IPS-15b (cell line): ENCODE data around the gene TPCN2.

Experiments used
- H3K27me3 ChIP-seq: one replicate; pipeline ENCODE4 v1.6.1; 2013; ENCODE audit warnings: low read length; ENCODE audit not compliant: control insufficient read depth, insufficient read depth
- H3K36me3 ChIP-seq: one replicate; pipeline ENCODE4 v1.6.1; 2013; ENCODE audit warnings: low read length; ENCODE audit not compliant: control insufficient read depth, insufficient read depth
- H3K4me1 ChIP-seq: one replicate; pipeline ENCODE4 v1.6.1; 2013; ENCODE audit warnings: mild to moderate bottlenecking, low read length; ENCODE audit not compliant: control insufficient read depth, insufficient read depth
- H3K4me3 ChIP-seq: one replicate; pipeline ENCODE4 v1.5.1; 2013; ENCODE audit warnings: low read depth, low read length
- H3K9ac ChIP-seq: one replicate; pipeline ENCODE4 v1.6.1; 2013; ENCODE audit warnings: low read depth, mild to moderate bottlenecking, low read length
- H3K9me3 ChIP-seq: one replicate; pipeline ENCODE4 v1.6.1; 2013; ENCODE audit warnings: mild to moderate bottlenecking, low read length; ENCODE audit not compliant: control insufficient read depth, insufficient read depth

The TPCN2 gene

GRCh38 chr11:69062873-69063651, 14.3 kb downstream of the TPCN2 start:
- Histone ChIP-seq H3K27me3 (no peaks in the 10 kb centered on the region), H3K4me1 (no peaks in the 10 kb centered on the region)

GRCh38 chr11:69063652-69064260, 15.0 kb downstream of the TPCN2 start:
- no peaks in the 10 kb centered on the region for H3K27me3 ChIP-seq
- H3K9me3 ChIP-seq: no peaks in the 10 kb centered on the region
- H3K36me3 ChIP-seq: peaks cover 43% of the 10 kb centered on the region
- no peak overlapping the region for H3K9ac ChIP-seq
- no peak overlapping the region for H3K4me3 ChIP-seq
- H3K4me1 ChIP-seq: no peaks in the 10 kb centered on the region

More at GRCh38 chr11:69062873-69063651, 14.3 kb downstream of the TPCN2 start:
- Histone ChIP-seq H3K9me3 (no peaks in the 10 kb centered on the region), H3K36me3 (peaks cover 42% of the 10 kb centered on the region), H3K4me3 (no peak overlapping the region), H3K9ac (no peak overlapping the region)

- no peak overlapping the region for H3K9ac ChIP-seq
- H3K36me3 ChIP-seq: peaks cover 40% of the 10 kb centered on the region
- H3K4me3 ChIP-seq: no peak overlapping the region
- H3K4me1 ChIP-seq: no peaks in the 10 kb centered on the region
- H3K27me3 ChIP-seq: no peaks in the 10 kb centered on the region
- H3K9me3 ChIP-seq: no peaks in the 10 kb centered on the region
These were observed 15.7 kb downstream of the TPCN2 start for GRCh38 chr11:69064394-69064957.

GRCh38 chr11:69065147-69065710, 16.5 kb downstream of the TPCN2 start:
- Histone ChIP-seq H3K36me3 (peaks cover 34% of the 10 kb centered on the region), H3K9me3 (no peaks in the 10 kb centered on the region), H3K9ac (no peak overlapping the region), H3K4me3 (no peak overlapping the region), H3K27me3 (no peaks in the 10 kb centered on the region), H3K4me1 (no peaks in the 10 kb centered on the region)

- no peaks in the 10 kb centered on the region for H3K4me1 ChIP-seq
- H3K36me3 ChIP-seq: peaks cover 41% of the 10 kb centered on the region
- no peak overlapping the region for H3K4me3 ChIP-seq
- H3K9ac ChIP-seq: no peak overlapping the region
- H3K27me3 ChIP-seq: no peaks in the 10 kb centered on the region
- H3K9me3 ChIP-seq: no peaks in the 10 kb centered on the region
These were observed 17.7 kb downstream of the TPCN2 start for GRCh38 chr11:69066122-69067112.

- H3K27me3 ChIP-seq: no peaks in the 10 kb centered on the region
- no peak overlapping the region for H3K4me3 ChIP-seq
- H3K9me3 ChIP-seq: no peaks in the 10 kb centered on the region
- H3K9ac ChIP-seq: no peak overlapping the region
- H3K36me3 ChIP-seq: peaks cover 47% of the 10 kb centered on the region
- H3K4me1 ChIP-seq: no peaks in the 10 kb centered on the region
These were observed 18.5 kb downstream of the TPCN2 start for GRCh38 chr11:69067200-69067599.

GRCh38 chr11:69071086-69071800, 22.5 kb downstream of the TPCN2 start:
- no peak overlapping the region for H3K9ac ChIP-seq
- H3K4me1 ChIP-seq: no peaks in the 10 kb centered on the region
- H3K27me3 ChIP-seq: no peaks in the 10 kb centered on the region
- H3K9me3 ChIP-seq: no peaks in the 10 kb centered on the region
- H3K36me3 ChIP-seq: peaks cover 31% of the 10 kb centered on the region
- no peak overlapping the region for H3K4me3 ChIP-seq

- H3K4me3 ChIP-seq: no peak overlapping the region
- peaks cover 31% of the 10 kb centered on the region for H3K36me3 ChIP-seq
- no peaks in the 10 kb centered on the region for H3K4me1 ChIP-seq
- H3K9ac ChIP-seq: no peak overlapping the region
- no peaks in the 10 kb centered on the region for H3K27me3 ChIP-seq
- no peaks in the 10 kb centered on the region for H3K9me3 ChIP-seq
These were observed 23.2 kb downstream of the TPCN2 start for GRCh38 chr11:69071956-69072355.

- Histone ChIP-seq H3K4me3 (no peak overlapping the region), H3K4me1 (no peaks in the 10 kb centered on the region), H3K9me3 (no peaks in the 10 kb centered on the region), H3K9ac (no peak overlapping the region), H3K27me3 (no peaks in the 10 kb centered on the region), H3K36me3 (peaks cover 36% of the 10 kb centered on the region)
These were observed 24.7 kb downstream of the TPCN2 start for GRCh38 chr11:69073469-69073868.

- no peaks in the 10 kb centered on the region for H3K9me3 ChIP-seq
- no peaks in the 10 kb centered on the region for H3K27me3 ChIP-seq
- H3K4me1 ChIP-seq: no peaks in the 10 kb centered on the region
- no peak overlapping the region for H3K4me3 ChIP-seq
- peaks cover 47% of the 10 kb centered on the region for H3K36me3 ChIP-seq
- no peak overlapping the region for H3K9ac ChIP-seq
These were observed 25.8 kb downstream of the TPCN2 start for GRCh38 chr11:69074375-69075140.
